Activated T-cell treated with anti-CD3 and anti-CD28 coated beads, Interleukin-2, amount 50 U/mL, for 1 hour (primary cell): ENCODE measurements around the gene ORM2.

Experiments
- DNase-seq: peaks from one replicate; pipeline ENCODE4 v3.0.0-alpha.2; 2020

The ORM2 gene

DNA sequence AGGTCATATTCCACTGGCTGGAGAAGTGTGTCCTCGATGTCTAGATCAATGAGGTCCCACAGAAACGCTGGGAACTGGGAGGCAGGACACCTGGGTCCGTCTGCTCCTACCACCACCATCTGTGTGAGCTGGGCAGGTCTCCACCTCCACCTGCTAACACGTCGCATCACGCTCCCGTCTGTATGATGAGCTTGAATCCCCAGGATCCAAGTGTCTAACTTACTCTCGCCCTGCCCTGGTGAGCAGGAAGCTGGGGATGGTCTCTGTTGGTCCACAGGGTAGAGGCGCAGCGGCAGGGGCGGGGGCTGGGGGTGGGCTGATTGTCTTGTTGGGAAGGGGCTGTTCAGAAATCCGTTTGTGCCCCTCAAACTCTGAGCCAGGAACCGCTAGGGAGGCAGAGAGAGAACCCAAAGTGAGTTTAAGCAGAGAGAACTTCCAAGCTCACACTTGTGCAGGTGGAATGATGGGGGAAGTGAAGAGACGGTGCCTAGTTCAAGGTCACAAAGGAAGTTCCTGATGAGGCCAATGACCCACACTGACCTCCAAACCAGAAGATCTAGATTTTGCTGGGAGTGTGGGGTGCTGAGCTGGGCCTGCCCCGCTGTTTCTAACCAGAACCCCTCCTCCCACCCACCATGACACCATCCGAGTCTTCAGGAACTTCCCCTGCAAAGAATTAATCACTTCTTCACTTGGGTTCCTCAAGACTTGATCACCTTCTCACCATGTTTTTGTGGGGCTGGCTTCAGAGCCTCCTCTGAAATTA, 21.1 kb downstream of the ORM2 start:
- no peak for DNase-seq

- no peak for DNase-seq
These were observed 22.3 kb downstream of the ORM2 start for GRCh38 chr9:114351932-114352331.

GRCh38 chr9:114355821-114356220, 26.2 kb downstream of the ORM2 start:
- DNase-seq = no peak

- DNase-seq = no peak
These were observed 27.1 kb downstream of the ORM2 start for GRCh38 chr9:114356792-114357191.

DNA sequence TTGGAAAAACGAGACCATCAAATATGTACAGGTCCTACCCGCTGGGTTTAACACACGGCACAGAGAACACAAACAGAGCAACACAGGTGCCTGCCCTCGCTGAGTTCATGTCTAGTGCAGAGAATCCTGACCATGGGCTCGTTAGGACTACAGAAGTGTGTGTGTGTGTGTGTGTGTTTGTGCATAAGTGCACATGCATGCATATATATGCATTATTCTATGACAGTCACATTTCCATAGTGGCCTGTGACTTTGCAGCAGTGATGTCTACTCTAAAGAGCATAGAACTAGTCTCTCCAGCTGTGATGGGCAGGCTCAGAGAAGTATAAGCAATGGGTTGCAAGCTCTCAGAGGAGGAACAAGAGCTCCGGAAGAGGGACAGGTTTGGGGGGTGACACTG, 27.7 kb downstream of the ORM2 start:
- no peak for DNase-seq

- no peak for DNase-seq
These were observed 28.3 kb downstream of the ORM2 start for GRCh38 chr9:114357911-114358328.

DNA sequence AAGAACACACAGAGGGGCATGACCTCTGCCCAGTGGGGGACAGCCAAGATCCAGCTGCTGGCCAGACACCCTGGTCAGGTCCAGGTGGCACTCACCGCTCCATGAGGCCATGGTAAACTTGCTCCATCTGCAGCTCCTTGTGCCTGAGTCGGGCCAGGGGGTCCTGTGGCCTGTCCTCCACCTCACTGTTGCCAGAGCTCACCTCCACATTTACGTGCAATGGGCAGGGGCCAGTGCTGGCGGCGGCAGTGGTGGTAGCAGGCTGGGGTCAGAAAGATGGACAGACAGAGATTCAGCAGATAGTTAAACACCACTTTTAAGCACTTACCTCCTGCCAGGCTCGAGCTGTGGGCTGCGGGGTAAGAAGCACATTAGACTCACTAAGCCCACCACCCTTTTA, 30.1 kb downstream of the ORM2 start:
- no peak for DNase-seq

GRCh38 chr9:114361542-114361941, 31.9 kb downstream of the ORM2 start:
- DNase-seq = no peak

- no peak for DNase-seq
These were observed 32.7 kb downstream of the ORM2 start for GRCh38 chr9:114362394-114362793.

DNA sequence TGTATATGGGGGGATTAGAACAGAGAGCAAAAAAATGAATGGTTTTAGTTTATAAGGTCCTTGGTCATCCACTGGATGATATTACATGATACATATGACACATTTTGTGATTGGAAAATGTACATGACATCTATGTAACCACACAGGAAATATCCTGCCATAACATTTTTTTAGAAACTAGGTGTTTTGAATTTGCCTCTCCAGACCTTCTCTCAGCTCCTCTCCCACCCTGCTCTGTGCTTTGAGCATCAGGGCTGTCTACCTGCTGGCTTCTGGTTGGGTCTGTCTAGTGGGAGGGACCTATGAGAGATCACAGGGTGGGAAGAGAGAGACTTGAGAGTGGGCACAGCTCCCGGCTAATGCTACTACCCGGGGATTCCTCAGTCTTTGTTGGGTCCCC, 33.8 kb downstream of the ORM2 start:
- DNase-seq = no peak

DNA sequence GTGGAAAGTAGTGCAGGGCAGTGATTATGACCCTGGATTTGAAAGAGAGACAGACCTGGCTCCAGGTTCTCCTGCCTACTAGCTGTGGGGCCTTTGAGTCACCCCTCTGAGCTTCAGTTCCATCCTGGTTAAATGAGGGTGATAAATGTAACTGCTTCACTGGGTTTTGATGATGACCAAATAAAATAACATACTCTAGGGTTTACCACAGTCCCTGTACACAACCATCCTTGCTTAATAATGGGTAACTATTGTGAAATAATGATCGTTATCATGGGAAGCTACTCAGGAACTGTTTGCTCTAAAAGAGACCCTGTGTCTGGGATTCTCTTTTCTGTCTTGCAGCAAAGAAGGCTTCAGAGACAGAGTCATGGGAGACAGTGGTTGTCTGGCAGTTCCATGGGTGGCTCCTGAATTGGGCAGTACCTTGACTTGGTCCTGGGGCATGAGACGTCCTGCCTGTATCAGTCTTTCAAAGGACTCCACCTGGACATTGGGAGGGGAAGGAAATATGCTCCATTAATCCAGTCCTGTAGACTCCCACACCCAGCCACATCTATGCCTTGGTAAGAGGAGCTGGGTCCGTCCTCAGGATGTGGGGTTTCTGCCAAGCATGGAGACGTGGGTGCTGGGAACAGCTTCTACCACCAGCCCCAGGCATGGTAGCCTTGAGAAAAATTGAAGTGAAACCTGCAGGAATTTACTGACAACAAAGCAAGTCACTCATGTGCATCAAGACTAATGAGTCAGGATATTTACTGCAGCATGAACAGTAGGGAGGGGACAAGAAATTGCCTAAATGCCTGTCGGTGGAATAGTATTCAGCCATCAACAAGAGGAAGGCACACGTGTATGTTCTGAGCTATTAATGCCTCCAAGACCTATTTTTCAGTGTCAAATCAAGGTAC, 34.7 kb downstream of the ORM2 start:
- no peak for DNase-seq

- no peak for DNase-seq
These were observed 35.5 kb downstream of the ORM2 start for GRCh38 chr9:114365194-114365593.

- no peak for DNase-seq
These were observed 36.9 kb downstream of the ORM2 start for GRCh38 chr9:114366334-114367128.

- no peak for DNase-seq
These were observed 37.7 kb downstream of the ORM2 start for GRCh38 chr9:114367366-114367765.

GRCh38 chr9:114367772-114368569, 38.3 kb downstream of the ORM2 start:
- no peak for DNase-seq

GRCh38 chr9:114369216-114370130, 39.8 kb downstream of the ORM2 start:
- no peak for DNase-seq

DNA sequence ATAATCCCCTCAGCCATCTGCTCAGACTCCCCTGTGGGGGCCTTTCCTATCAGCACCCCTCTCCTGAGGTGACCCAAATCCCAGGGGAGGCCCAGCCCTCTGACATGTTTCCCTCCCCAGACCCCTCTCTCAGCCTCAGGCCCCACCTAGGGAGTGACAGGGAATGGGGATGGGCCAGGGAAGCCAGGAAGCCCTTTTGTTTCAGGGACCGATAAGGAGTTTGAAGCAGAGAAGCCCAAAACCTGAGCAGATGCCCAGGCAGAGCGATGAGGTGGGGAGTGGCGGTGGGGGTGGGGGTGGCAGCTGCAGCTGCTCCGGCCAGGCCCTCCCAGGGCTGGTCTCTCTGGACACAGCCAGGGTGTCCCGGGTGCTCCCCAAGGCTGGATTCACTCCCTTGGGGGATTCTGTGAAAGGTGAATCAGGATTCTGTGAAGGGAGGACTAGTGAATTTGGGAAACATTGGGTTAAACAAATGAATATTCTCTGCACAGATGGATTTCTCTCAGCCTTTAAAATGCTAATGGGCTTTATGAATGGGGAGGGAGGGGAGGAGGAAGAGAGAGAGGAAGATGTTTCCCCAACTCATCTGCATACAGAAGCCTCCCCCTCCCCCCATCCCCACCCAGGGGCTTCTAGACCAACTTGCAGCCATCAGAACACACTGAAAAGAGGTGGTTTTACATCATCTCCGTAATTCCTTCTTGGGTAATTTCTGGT, 40.7 kb downstream of the ORM2 start:
- DNase-seq = no peak

DNA sequence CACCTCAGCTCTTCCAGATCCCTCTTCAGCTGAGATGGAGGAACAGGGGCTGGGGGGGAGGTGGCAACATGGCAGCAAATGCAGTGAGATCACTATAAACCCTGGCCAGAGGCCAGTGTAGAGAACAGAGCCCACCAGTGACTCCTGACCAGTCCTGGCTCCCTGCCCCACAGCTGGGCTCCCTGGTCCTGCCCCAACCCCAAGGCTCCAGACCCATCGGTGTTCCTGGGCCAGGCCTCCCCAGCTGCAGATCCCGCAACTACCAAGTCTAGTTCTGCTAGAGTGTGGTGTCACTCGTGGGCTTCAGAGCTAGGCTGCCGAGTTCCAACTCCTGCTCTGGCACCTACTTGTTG, 41.3 kb downstream of the ORM2 start:
- no peak for DNase-seq

DNA sequence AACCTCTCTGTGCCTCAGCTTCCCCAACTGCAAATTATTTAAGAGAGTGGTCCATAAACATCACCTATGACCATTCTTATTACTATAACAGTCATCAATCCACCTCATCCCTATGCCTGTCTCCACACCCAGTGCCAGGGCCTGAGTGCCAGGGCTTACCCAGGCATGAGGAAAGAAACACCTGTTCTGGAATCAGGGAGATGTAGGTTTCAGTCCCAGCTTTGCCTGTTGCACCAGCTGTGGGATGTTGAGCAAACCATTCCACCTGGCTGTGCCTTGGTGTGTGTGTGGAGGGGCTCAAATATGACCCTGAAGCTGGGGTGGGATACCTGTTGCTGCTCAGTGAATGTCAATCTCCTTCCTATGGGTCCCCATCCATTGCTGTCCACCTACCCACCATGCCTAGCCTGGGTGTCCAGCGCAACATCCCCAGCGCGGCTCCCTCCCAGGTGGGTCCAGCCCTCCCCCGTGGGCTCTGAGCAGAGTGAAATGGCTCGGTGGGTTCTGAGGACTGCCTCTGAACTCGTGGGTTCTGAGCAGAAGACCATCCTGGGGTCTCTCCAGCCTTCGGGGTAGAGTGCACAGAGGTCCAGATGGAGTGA, 41.8 kb downstream of the ORM2 start:
- no peak for DNase-seq
